Tibial nerve (tissue), 4 donors: ENCODE data around the gene SCAPER. TPM values are rescaled to one million over a fixed set of nuclear protein-coding genes. Genes with fewer than 3 reads are reported as not detected.

ENCODE experiments used
- DNase-seq, 2 donors: peaks; one replicate each; pipeline ENCODE4 v3.0.0-alpha.2; 2019; ENCODE audit warnings: low spot score in 2 of 2
- H3K27ac ChIP-seq, 4 donors: fragments of 200-600 bp; sonication (generic) in 3 of 4; one replicate each; pipeline ENCODE4 v1.5.1; 2017 to 2019; ENCODE audit warnings: mild to moderate bottlenecking in 1 of 4
- H3K27me3 ChIP-seq, 2 donors: fragments of 200-600 bp; sonication (generic) in 1 of 2; one replicate each; pipeline versions ENCODE4 v1.5.1 to v1.6.0; 2017 to 2019
- H3K36me3 ChIP-seq, 3 donors: fragments of 200-600 bp; sonication (generic); one replicate each; pipeline ENCODE4 v1.5.1; 2018 to 2019
- H3K4me1 ChIP-seq, 4 donors: fragments of 200-600 bp; sonication (generic) in 3 of 4; one replicate each; pipeline ENCODE4 v1.5.1; 2017 to 2019
- H3K4me3 ChIP-seq, 4 donors: fragments of 200-600 bp; sonication (generic) in 3 of 4; one replicate each; pipeline ENCODE4 v1.5.1; 2017 to 2019; ENCODE audit warnings: mild to moderate bottlenecking in 1 of 4, moderate library complexity in 1 of 4
- H3K9me3 ChIP-seq, 4 donors: fragments of 200-600 bp; sonication (generic) in 3 of 4; one replicate each; pipeline ENCODE4 v1.5.1; 2017 to 2019
- EP300 ChIP-seq, 2 donors: sonication (generic); formaldehyde crosslinking; IDR thresholded peaks; one replicate each; pipeline ENCODE4 v1.6.1; 2017; ENCODE audit warnings: antibody characterized with exemption in 2 of 2, mild to moderate bottlenecking in 1 of 2
- POLR2A ChIP-seq, 2 donors: fragments of 450-650 bp; IDR thresholded peaks; one replicate each; pipeline ENCODE4 v1.6.1; 2017; ENCODE audit warnings: antibody characterized with exemption in 2 of 2, mild to moderate bottlenecking in 2 of 2, moderate library complexity in 2 of 2
- WGBS, 2 donors: methylation state at CpG; one replicate each; pipeline ENCODE4 v1.1.5; 2018; 5-methylcytosine and 5-hydroxymethylcytosine counted together
- total RNA-seq, 4 donors: library from RNA; depleted of rRNA; stranded (reverse); fragments of >200 nt; gene quantifications; one replicate each; pipeline ENCODE4 v1.1.0, GENCODE V29; 2016
- TF ChIP-seq, protein P1 (sequence below), 5 experiments: fragments of 200-600 bp in 3 of 5; fragments of 450-650 bp in 2 of 5; sonication (generic) in 3 of 5; IDR thresholded peaks; one replicate each; pipeline ENCODE4 v1.5.1; 2016 to 2019; ENCODE audit warnings: antibody characterized with exemption in 5 of 5, mild to moderate bottlenecking in 3 of 5, moderate library complexity in 2 of 5

The SCAPER gene
- total RNA-seq, 4 donors from 2014 or later = 25.5 to 45.3 (median 37.3) TPM

DNA sequence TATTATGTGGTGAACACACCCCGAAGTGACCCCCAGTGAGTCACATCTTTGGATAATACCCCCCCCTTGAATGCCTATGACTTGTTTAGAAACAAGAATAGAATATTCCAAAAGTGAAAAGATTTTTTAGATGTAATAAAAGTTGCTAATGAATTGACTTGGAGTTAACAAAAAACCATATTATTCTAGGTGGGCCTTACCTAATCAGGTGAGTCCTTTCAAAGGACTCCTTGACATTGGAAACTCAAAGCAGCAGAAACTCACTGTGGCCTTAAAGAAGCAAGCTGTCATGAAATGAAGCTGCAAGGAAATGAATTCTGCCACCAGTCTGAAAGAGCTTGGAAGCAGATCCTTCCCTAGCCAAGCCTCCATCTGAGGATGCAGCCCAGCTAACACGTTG lies 579.4 kb downstream of the SCAPER start:
- no peaks in the 10 kb centered on the region for H3K9me3 ChIP-seq
- no peak overlapping the region for H3K27ac ChIP-seq
- H3K4me3 ChIP-seq = no peak overlapping the region
- TF ChIP-seq, protein P1, sequence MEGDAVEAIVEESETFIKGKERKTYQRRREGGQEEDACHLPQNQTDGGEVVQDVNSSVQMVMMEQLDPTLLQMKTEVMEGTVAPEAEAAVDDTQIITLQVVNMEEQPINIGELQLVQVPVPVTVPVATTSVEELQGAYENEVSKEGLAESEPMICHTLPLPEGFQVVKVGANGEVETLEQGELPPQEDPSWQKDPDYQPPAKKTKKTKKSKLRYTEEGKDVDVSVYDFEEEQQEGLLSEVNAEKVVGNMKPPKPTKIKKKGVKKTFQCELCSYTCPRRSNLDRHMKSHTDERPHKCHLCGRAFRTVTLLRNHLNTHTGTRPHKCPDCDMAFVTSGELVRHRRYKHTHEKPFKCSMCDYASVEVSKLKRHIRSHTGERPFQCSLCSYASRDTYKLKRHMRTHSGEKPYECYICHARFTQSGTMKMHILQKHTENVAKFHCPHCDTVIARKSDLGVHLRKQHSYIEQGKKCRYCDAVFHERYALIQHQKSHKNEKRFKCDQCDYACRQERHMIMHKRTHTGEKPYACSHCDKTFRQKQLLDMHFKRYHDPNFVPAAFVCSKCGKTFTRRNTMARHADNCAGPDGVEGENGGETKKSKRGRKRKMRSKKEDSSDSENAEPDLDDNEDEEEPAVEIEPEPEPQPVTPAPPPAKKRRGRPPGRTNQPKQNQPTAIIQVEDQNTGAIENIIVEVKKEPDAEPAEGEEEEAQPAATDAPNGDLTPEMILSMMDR (IDR thresholded peaks at IDR 0.05) = no peak
- no peak for TF ChIP-seq POLR2A (IDR thresholded peaks at IDR 0.05)
- no peak for TF ChIP-seq EP300 (IDR thresholded peaks at IDR 0.05)
- DNase-seq = no peak
- 69 to 79% methylated on average over 2 of the region's 2 CpGs for WGBS, 2 donors
- H3K4me1 ChIP-seq = no peaks in the 10 kb centered on the region
- H3K36me3 ChIP-seq = no peaks in the 10 kb centered on the region
- H3K27me3 ChIP-seq = peaks cover 0 to 83% of the 10 kb centered on the region in 2 donors

- 61 to 74% methylated on average over 3 of the region's 3 CpGs for WGBS, 2 donors
- no peak for DNase-seq
- no peak overlapping the region for H3K27ac ChIP-seq
- no peak overlapping the region for H3K4me3 ChIP-seq
- TF ChIP-seq, protein P1 (IDR thresholded peaks at IDR 0.05) = no peak
- no peak for TF ChIP-seq POLR2A (IDR thresholded peaks at IDR 0.05)
- no peak for TF ChIP-seq EP300 (IDR thresholded peaks at IDR 0.05)
- no peaks in the 10 kb centered on the region for H3K9me3 ChIP-seq
- H3K27me3 ChIP-seq = peaks cover 0 to 87% of the 10 kb centered on the region in 2 donors
- no peaks in the 10 kb centered on the region for H3K36me3 ChIP-seq
- H3K4me1 ChIP-seq = no peaks in the 10 kb centered on the region
Measured at GRCh38 chr15:76324066-76324465, 581.1 kb downstream of the SCAPER start.

DNA sequence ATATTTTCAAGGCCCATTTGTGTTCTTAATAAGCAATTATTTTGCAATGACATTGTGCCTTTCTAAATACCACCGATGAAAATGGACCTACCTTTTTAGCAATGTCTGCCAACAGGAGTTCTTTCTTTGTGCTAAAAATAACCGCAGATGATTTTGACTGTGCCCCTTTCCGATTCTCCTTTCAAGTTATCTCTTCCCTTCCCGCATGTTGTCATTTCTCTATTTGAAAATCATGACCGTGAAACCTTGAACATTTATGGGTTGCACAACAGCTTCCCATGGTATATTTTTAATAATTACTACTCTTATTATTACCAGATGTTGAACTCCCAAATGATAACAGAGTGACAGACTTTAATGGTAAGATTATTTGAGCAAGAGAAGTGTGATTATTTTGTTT lies 583.5 kb downstream of the SCAPER start:
- no peaks in the 10 kb centered on the region for H3K4me1 ChIP-seq
- H3K36me3 ChIP-seq = no peaks in the 10 kb centered on the region
- H3K4me3 ChIP-seq = no peak overlapping the region
- 55 to 57% methylated on average over 5 of the region's 5 CpGs for WGBS, 2 donors
- no peak for DNase-seq
- TF ChIP-seq POLR2A (IDR thresholded peaks at IDR 0.05) = no peak
- TF ChIP-seq, protein P1 (IDR thresholded peaks at IDR 0.05) = no peak
- no peak for TF ChIP-seq EP300 (IDR thresholded peaks at IDR 0.05)
- peaks cover 0 to 69% of the 10 kb centered on the region in 2 donors for H3K27me3 ChIP-seq
- H3K27ac ChIP-seq = no peak overlapping the region
- H3K9me3 ChIP-seq = no peaks in the 10 kb centered on the region

DNA sequence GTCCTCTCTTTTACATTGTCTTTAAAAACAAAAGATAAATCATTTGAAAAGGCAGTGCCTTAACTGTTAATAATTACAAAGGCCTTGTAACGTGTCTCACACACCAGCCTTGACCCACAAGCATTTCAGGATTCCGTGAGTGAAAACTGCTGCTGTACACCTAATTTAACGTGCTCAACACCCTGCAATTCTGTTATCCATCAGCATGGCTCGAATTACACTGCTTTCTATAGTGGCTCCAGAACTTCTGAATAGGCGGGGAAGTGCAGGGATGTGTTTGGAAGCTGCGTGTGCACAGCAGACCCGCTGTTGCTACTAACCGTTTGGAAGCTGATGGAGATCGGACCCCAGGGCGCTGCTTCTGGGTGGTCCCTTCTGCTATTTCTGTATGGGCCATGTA lies 584.0 kb downstream of the SCAPER start:
- TF ChIP-seq, protein P1 (IDR thresholded peaks at IDR 0.05) = no peak
- TF ChIP-seq EP300 (IDR thresholded peaks at IDR 0.05) (no peak), POLR2A (IDR thresholded peaks at IDR 0.05) (no peak)
- WGBS, 2 donors = 39 to 41% methylated on average over 10 of the region's 10 CpGs

GRCh38 chr15:76320012-76320411 lies 585.1 kb downstream of the SCAPER start:
- no peak overlapping the region for H3K27ac ChIP-seq
- DNase-seq = no peak
- H3K4me1 ChIP-seq = no peaks in the 10 kb centered on the region
- H3K36me3 ChIP-seq = no peaks in the 10 kb centered on the region
- no peak for TF ChIP-seq EP300 (IDR thresholded peaks at IDR 0.05)
- no peak for TF ChIP-seq POLR2A (IDR thresholded peaks at IDR 0.05)
- TF ChIP-seq, protein P1 (IDR thresholded peaks at IDR 0.05) = no peak
- no peak overlapping the region for H3K4me3 ChIP-seq
- WGBS, 2 donors = 89 to 91% methylated on average over 6 of the region's 6 CpGs
- peaks cover 0 to 55% of the 10 kb centered on the region in 2 donors for H3K27me3 ChIP-seq
- H3K9me3 ChIP-seq = no peaks in the 10 kb centered on the region

More for the DNA sequence above, 584.0 kb downstream of the SCAPER start:
- DNase-seq = no peak
- Histone ChIP-seq H3K27me3 (peaks cover 0 to 65% of the 10 kb centered on the region in 2 donors), H3K4me3 (no peak overlapping the region), H3K4me1 (no peaks in the 10 kb centered on the region), H3K27ac (no peak overlapping the region), H3K36me3 (no peaks in the 10 kb centered on the region), H3K9me3 (no peaks in the 10 kb centered on the region)
